Sigmoid colon (tissue), 4 donors: ENCODE data around the gene MIA3.

Experiments used
- EP300 ChIP-seq, 4 donors: sonication (generic); formaldehyde crosslinking; IDR thresholded peaks; one replicate each; pipeline ENCODE4 v1.6.1; 2017; ENCODE audit warnings: antibody characterized with exemption in 4 of 4
- POLR2A ChIP-seq, 2 donors: fragments of 450-650 bp; IDR thresholded peaks; one replicate each; pipeline ENCODE4 v1.6.1; 2016; ENCODE audit warnings: antibody characterized with exemption in 2 of 2, mild to moderate bottlenecking in 2 of 2, moderate library complexity in 2 of 2
- POLR2AphosphoS5 ChIP-seq, 4 donors: sonication (generic); formaldehyde crosslinking; IDR thresholded peaks; one replicate each; pipeline ENCODE4 v1.6.1; 2017; ENCODE audit warnings: antibody characterized with exemption in 4 of 4
- TF ChIP-seq, protein P1 (sequence below), 4 experiments: fragments of 450-650 bp in 3 of 4; fragments of 200-600 bp in 1 of 4; IDR thresholded peaks; one replicate each; pipeline ENCODE4 v1.5.1; 2016 to 2019; ENCODE audit warnings: antibody characterized with exemption in 4 of 4, mild to moderate bottlenecking in 3 of 4, moderate library complexity in 2 of 4

- TF ChIP-seq, protein P1, sequence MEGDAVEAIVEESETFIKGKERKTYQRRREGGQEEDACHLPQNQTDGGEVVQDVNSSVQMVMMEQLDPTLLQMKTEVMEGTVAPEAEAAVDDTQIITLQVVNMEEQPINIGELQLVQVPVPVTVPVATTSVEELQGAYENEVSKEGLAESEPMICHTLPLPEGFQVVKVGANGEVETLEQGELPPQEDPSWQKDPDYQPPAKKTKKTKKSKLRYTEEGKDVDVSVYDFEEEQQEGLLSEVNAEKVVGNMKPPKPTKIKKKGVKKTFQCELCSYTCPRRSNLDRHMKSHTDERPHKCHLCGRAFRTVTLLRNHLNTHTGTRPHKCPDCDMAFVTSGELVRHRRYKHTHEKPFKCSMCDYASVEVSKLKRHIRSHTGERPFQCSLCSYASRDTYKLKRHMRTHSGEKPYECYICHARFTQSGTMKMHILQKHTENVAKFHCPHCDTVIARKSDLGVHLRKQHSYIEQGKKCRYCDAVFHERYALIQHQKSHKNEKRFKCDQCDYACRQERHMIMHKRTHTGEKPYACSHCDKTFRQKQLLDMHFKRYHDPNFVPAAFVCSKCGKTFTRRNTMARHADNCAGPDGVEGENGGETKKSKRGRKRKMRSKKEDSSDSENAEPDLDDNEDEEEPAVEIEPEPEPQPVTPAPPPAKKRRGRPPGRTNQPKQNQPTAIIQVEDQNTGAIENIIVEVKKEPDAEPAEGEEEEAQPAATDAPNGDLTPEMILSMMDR (IDR thresholded peaks at IDR 0.05) = no peak
- TF ChIP-seq POLR2A (IDR thresholded peaks at IDR 0.05) (no peak), EP300 (IDR thresholded peaks at IDR 0.05) (no peak), POLR2AphosphoS5 (IDR thresholded peaks at IDR 0.05) (no peak)
These were observed 38.6 kb upstream of the MIA3 start for GRCh38 chr1:222579316-222579715.
